Fibroblast of the aortic adventitia (primary cell): ENCODE results near the gene HIBADH. TPM values are rescaled to one million over a fixed set of nuclear protein-coding genes. Genes with fewer than 3 reads are reported as not detected.
A peak's percentile ranks its signal among the peaks of the same experiment; 100 is the strongest.

Experiments
- DNase-seq: peaks from one replicate; pipeline ENCODE4 v3.0.0-alpha.2; 2010; ENCODE audit warnings: low read depth
- H3K4me3 ChIP-seq: 2 replicates; pipeline ENCODE4 v1.5.1; 2011; ENCODE audit warnings: low read depth, mild to moderate bottlenecking, control low read depth, low read length, moderate library complexity
- total RNA-seq: library from RNA; depleted of rRNA; stranded (reverse); fragments of >200 nt; gene quantifications from 2 replicates; pipeline ENCODE4 v1.2.3, GENCODE V29; 2012; ENCODE audit warnings: low replicate concordance
- TF ChIP-seq, protein P1 (sequence below): IDR thresholded peaks from 2 replicates; pipeline ENCODE4 v1.5.1; 2011; ENCODE audit warnings: mild to moderate bottlenecking, low read length, control low read depth, inconsistent platforms; ENCODE audit not compliant: insufficient read depth

The HIBADH gene
- total RNA-seq, 1 donor, result 58.1 TPM

GRCh38 chr7:27651702-27652101 is 11.0 kb downstream of the HIBADH start:
- DNase-seq, result peak; percentile 35
- TF ChIP-seq, protein P1, sequence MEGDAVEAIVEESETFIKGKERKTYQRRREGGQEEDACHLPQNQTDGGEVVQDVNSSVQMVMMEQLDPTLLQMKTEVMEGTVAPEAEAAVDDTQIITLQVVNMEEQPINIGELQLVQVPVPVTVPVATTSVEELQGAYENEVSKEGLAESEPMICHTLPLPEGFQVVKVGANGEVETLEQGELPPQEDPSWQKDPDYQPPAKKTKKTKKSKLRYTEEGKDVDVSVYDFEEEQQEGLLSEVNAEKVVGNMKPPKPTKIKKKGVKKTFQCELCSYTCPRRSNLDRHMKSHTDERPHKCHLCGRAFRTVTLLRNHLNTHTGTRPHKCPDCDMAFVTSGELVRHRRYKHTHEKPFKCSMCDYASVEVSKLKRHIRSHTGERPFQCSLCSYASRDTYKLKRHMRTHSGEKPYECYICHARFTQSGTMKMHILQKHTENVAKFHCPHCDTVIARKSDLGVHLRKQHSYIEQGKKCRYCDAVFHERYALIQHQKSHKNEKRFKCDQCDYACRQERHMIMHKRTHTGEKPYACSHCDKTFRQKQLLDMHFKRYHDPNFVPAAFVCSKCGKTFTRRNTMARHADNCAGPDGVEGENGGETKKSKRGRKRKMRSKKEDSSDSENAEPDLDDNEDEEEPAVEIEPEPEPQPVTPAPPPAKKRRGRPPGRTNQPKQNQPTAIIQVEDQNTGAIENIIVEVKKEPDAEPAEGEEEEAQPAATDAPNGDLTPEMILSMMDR, result no peak
- H3K4me3 ChIP-seq, result no peak overlapping the region

- no peak for DNase-seq
- H3K4me3 ChIP-seq, result no peak overlapping the region
- TF ChIP-seq, protein P1, result no peak
These were observed 12.4 kb downstream of the HIBADH start for GRCh38 chr7:27650283-27650682.

DNA sequence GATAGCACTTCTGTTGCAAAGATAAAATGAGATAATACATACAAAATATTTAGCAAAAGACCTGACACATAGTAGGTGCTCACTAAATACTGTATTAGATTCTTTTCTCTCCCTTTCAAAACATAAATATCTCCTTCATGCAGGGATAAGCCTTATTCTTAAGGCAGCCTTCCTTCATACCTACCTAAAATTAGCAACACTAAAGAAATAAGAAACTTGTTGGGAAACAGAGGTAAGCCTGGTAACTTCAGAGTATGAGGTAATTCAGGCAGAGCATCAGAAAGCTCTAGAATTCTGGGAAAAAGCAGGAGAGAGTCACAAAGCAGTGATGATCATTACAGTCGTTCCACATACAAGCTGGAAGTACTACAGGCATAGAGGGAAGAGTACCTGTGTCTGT is 15.2 kb downstream of the HIBADH start:
- TF ChIP-seq, protein P1, result no peak
- DNase-seq, result no peak
- no peak overlapping the region for H3K4me3 ChIP-seq

DNA sequence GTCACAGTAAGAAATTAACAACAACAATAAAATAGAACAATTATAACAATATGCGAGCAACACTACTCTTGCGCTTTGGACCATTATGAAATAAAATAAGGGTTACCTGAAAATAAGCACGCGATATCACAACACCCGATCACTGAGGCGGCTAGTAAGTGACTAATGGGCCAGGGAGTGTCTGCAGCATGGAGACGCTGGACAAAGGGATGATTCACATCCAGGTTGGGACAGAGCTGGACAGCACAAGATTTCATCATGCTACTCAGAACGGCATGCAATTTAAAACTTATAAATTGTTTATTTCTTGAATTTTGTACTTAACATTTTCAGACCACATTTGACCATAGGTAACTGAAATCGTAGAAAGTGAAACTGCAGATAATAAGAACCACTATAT is 15.6 kb downstream of the HIBADH start:
- TF ChIP-seq, protein P1, result no peak
- no peak overlapping the region for H3K4me3 ChIP-seq
- DNase-seq, result peak; percentile 30

DNA sequence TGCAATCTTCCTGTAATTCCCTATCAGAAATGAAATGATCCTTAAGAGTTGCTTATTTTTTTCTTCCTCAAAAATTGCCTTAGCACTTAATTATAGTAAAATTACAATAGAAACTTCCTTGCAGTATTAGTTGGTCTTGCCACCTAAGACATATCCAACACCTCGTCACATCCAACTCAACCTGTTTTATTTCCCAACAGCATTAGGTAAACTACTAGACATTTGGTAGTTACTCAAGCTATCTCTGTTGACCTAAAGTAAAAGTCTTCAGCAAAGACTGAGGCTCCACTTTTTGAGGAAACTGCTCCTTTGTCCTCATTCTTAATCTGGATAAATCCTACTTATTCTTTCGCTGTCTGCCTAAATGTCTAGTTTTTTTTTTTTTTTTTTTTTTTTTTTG is 20.4 kb downstream of the HIBADH start:
- TF ChIP-seq, protein P1, result no peak
- H3K4me3 ChIP-seq, result no peak overlapping the region

GRCh38 chr7:27641581-27642230 is 21.0 kb downstream of the HIBADH start:
- no peak overlapping the region for H3K4me3 ChIP-seq
- DNase-seq, result peak; percentile 28
- TF ChIP-seq, protein P1, result no peak

More for the DNA sequence above, 20.4 kb downstream of the HIBADH start:
- no peak for DNase-seq
